Measurements from ENCODE around the gene SERPINA12. TPM values are rescaled to one million over a fixed set of nuclear protein-coding genes. Genes with fewer than 3 reads are reported as not detected.

Gene SERPINA12
- total and polyA plus RNA-seq, 2 donors (not counting 1 experiment from before 2014, with no cell fraction given) = not detected

DNA sequence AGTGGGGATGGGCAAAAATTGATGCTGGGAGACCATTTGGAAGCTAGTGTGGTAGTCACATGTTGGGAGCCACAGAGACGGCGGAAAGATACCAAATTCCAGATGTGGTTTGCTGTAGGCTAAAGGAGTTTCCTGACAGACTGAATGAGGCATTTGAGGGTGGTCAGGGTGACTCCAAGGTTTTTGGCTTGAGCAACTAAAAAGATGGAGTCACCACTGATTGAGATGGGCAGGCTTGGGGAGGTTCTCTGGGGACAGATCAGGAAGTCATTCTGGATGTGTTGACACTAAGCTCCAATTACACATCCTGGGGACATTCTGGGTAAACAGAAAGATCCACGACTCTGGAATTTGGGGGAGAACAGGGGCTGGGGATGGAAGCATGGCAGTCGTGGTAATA lies 17.8 kb downstream of the SERPINA12 start:
- H3K4me1 ChIP-seq (ENCODE audit: control insufficient read depth, extremely low read depth, insufficient read depth, low read length) = no peaks in the 10 kb centered on the region
- no peaks in the 10 kb centered on the region for H3K79me2 ChIP-seq (ENCODE audit: control insufficient read depth, insufficient read depth, low read length)
- H3K4me3 ChIP-seq (replicated peaks in 1 of 4; ENCODE audit: control extremely low read depth in 1 of 4, insufficient read depth in 1 of 4, low read depth in 3 of 4, low read length in 4 of 4) = no peak overlapping the region
- H4K20me1 ChIP-seq (ENCODE audit: control insufficient read depth, extremely low read depth, insufficient read depth, low read length) = no peaks in the 10 kb centered on the region
- H3K9me3 ChIP-seq (ENCODE audit: control insufficient read depth, insufficient read depth, low read depth, low read length) = no peaks in the 10 kb centered on the region
- no peak for DNase-seq (ENCODE audit: low read depth in 2 of 2)
- no peak overlapping the region for H2AFZ ChIP-seq (ENCODE audit: low read length)
- no peak overlapping the region for H3K27ac ChIP-seq (ENCODE audit: insufficient read depth, low read length)
- TF ChIP-seq, protein P1, sequence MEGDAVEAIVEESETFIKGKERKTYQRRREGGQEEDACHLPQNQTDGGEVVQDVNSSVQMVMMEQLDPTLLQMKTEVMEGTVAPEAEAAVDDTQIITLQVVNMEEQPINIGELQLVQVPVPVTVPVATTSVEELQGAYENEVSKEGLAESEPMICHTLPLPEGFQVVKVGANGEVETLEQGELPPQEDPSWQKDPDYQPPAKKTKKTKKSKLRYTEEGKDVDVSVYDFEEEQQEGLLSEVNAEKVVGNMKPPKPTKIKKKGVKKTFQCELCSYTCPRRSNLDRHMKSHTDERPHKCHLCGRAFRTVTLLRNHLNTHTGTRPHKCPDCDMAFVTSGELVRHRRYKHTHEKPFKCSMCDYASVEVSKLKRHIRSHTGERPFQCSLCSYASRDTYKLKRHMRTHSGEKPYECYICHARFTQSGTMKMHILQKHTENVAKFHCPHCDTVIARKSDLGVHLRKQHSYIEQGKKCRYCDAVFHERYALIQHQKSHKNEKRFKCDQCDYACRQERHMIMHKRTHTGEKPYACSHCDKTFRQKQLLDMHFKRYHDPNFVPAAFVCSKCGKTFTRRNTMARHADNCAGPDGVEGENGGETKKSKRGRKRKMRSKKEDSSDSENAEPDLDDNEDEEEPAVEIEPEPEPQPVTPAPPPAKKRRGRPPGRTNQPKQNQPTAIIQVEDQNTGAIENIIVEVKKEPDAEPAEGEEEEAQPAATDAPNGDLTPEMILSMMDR (conservative IDR thresholded peaks at IDR 0.05 in 1 of 2, IDR thresholded peaks at IDR 0.05 in 1 of 2; ENCODE audit: low read depth in 1 of 2, low read length in 2 of 2) = no peak
- TF ChIP-seq EZH2 (IDR thresholded peaks at IDR 0.05; ENCODE audit: low read length, missing control alignments) = no peak
- H3K4me2 ChIP-seq (ENCODE audit: extremely low read depth, insufficient read depth, low read length) = no peak overlapping the region
- H3K9ac ChIP-seq (ENCODE audit: insufficient read depth, low read length) = no peak overlapping the region
- H3K36me3 ChIP-seq (ENCODE audit: control insufficient read depth, insufficient read depth, low read length) = no peaks in the 10 kb centered on the region
- H3K27me3 ChIP-seq (ENCODE audit: control insufficient read depth, insufficient read depth, low read length) = no peaks in the 10 kb centered on the region

DNA sequence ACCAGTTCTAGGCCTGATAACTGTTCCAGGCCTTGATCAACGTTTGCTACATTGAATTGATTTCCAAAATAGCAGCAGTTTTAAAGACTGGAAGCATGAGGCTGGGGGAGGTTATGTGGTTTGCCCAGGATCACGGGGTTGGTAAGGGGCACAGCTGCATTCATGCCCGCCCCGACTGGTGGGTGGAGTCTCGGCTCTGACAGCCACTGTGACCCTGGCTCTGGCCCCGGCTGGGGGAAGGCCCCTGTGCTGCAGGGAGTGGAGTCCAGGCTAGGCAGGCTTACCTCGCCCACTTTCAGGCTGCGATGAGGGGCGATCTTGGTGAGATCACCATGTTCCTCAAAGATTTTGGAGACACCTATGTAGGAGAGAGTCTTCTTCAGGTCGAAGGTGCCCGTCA lies 19.9 kb downstream of the SERPINA12 start:
- Histone ChIP-seq H3K79me2 (ENCODE audit: control insufficient read depth, insufficient read depth, low read length) (no peaks in the 10 kb centered on the region), H4K20me1 (ENCODE audit: control insufficient read depth, extremely low read depth, insufficient read depth, low read length) (no peaks in the 10 kb centered on the region), H3K27ac (ENCODE audit: insufficient read depth, low read length) (no peak overlapping the region), H3K9me3 (ENCODE audit: control insufficient read depth, insufficient read depth, low read depth, low read length) (no peaks in the 10 kb centered on the region), H2AFZ (ENCODE audit: low read length) (no peak overlapping the region), H3K4me1 (ENCODE audit: control insufficient read depth, extremely low read depth, insufficient read depth, low read length) (no peaks in the 10 kb centered on the region), H3K4me2 (ENCODE audit: extremely low read depth, insufficient read depth, low read length) (no peak overlapping the region), H3K36me3 (ENCODE audit: control insufficient read depth, insufficient read depth, low read length) (no peaks in the 10 kb centered on the region), H3K9ac (ENCODE audit: insufficient read depth, low read length) (no peak overlapping the region), H3K27me3 (ENCODE audit: control insufficient read depth, insufficient read depth, low read length) (no peaks in the 10 kb centered on the region), H3K4me3 (replicated peaks in 1 of 4; ENCODE audit: control extremely low read depth in 1 of 4, insufficient read depth in 1 of 4, low read depth in 3 of 4, low read length in 4 of 4) (no peak overlapping the region)
- DNase-seq (ENCODE audit: low read depth in 2 of 2) = no peak
- no peak for TF ChIP-seq EZH2 (IDR thresholded peaks at IDR 0.05; ENCODE audit: low read length, missing control alignments)
- TF ChIP-seq, protein P1 (conservative IDR thresholded peaks at IDR 0.05 in 1 of 2, IDR thresholded peaks at IDR 0.05 in 1 of 2; ENCODE audit: low read depth in 1 of 2, low read length in 2 of 2) = no peak

DNA sequence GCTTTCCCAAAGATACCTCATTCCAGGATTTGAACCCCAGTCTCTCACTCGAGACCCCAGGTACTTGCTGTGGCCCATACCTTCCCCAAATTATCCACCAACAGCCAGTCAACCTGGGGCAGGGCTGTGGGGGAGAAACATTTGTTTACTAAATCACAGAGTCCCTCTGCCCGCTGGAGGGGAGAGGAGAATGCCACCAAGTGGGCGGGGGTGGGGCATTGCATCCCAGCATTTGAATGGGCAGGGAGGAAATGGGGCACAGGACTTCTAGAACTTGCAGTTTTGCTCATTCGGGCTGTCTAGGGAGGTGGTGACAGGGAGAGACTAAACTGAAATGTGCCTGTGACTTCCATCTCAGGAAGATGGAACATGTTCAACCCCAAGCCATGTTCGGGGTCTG lies 22.4 kb downstream of the SERPINA12 start:
- Histone ChIP-seq H2AFZ (ENCODE audit: low read length) (no peak overlapping the region), H4K20me1 (ENCODE audit: control insufficient read depth, extremely low read depth, insufficient read depth, low read length) (no peaks in the 10 kb centered on the region), H3K79me2 (ENCODE audit: control insufficient read depth, insufficient read depth, low read length) (no peaks in the 10 kb centered on the region), H3K4me1 (ENCODE audit: control insufficient read depth, extremely low read depth, insufficient read depth, low read length) (no peaks in the 10 kb centered on the region), H3K9ac (ENCODE audit: insufficient read depth, low read length) (no peak overlapping the region), H3K27ac (ENCODE audit: insufficient read depth, low read length) (no peak overlapping the region), H3K27me3 (ENCODE audit: control insufficient read depth, insufficient read depth, low read length) (no peaks in the 10 kb centered on the region), H3K36me3 (ENCODE audit: control insufficient read depth, insufficient read depth, low read length) (no peaks in the 10 kb centered on the region), H3K9me3 (ENCODE audit: control insufficient read depth, insufficient read depth, low read depth, low read length) (no peaks in the 10 kb centered on the region), H3K4me3 (replicated peaks in 1 of 4; ENCODE audit: control extremely low read depth in 1 of 4, insufficient read depth in 1 of 4, low read depth in 3 of 4, low read length in 4 of 4) (no peak overlapping the region), H3K4me2 (ENCODE audit: extremely low read depth, insufficient read depth, low read length) (no peak overlapping the region)
- no peak for TF ChIP-seq EZH2 (IDR thresholded peaks at IDR 0.05; ENCODE audit: low read length, missing control alignments)
- no peak for DNase-seq (ENCODE audit: low read depth in 2 of 2)
